SK-N-SH (cell line): Measurements from ENCODE around the gene ATP4A. TPM values are rescaled to one million over a fixed set of nuclear protein-coding genes. Genes with fewer than 3 reads are reported as not detected.

Experiments used
- CTCF ChIA-PET: fragments of 300-600, 350-600 bp; formaldehyde crosslinking; extraction: SDS; loops from one replicate; lab custom pipeline; 2021; lab: Yijun Ruan, JAX
- POLR2A ChIA-PET: fragments of 350-600 bp; sonication (Branson Sonifier 250); formaldehyde crosslinking; extraction: SDS; loops from one replicate; lab custom pipeline; 2020; ENCODE audit warnings: antibody characterized with exemption, inconsistent platforms; lab: Yijun Ruan, JAX
- DNase-seq: peaks from one replicate; pipeline ENCODE4 v3.0.0; 2012
- H2AFZ ChIP-seq: fragments of 200-600 bp; sonication (generic); 2 replicates; pipeline ENCODE4 v1.8.1; 2016; ENCODE audit warnings: antibody characterized with exemption, mild to moderate bottlenecking, low read depth
- H3F3A ChIP-seq: fragments of 200-600 bp; sonication (generic); replicated peaks from 2 replicates; pipeline ENCODE3; 2016; ENCODE audit warnings: antibody characterized with exemption, mild to moderate bottlenecking; ENCODE audit not compliant: insufficient read depth
- H3K27ac ChIP-seq, 2 experiments: fragments of 200-500 bp in 1 of 2; fragments of 200-600 bp in 1 of 2; sonication (Bioruptor generic) in 1 of 2; sonication (generic), shearing (Covaris generic) in 1 of 2; 2 replicates each; pipeline versions ENCODE4 v1.5.1 to v1.6.1; 2014 to 2016; ENCODE audit warnings: low read depth in 2 of 2, inconsistent platforms in 1 of 2, low read length in 1 of 2, mild to moderate bottlenecking in 1 of 2, mixed read lengths in 1 of 2
- H3K27me3 ChIP-seq: fragments of 200-600 bp; sonication (generic), shearing (Covaris generic); 2 replicates; pipeline ENCODE4 v1.6.1; 2016; ENCODE audit warnings: mixed run types; ENCODE audit not compliant: insufficient read depth
- H3K36me3 ChIP-seq, 2 experiments: fragments of 200-500 bp in 1 of 2; fragments of 200-600 bp in 1 of 2; sonication (Bioruptor generic) in 1 of 2; sonication (generic) in 1 of 2; replicated peaks in 1 of 2; 2 replicates each; pipeline versions ENCODE3 to v1.5.1; 2014 to 2016; ENCODE audit warnings: low read length in 1 of 2, mild to moderate bottlenecking in 1 of 2; ENCODE audit not compliant: insufficient read depth in 2 of 2, control insufficient read depth in 1 of 2
- H3K4me1 ChIP-seq, 2 experiments: fragments of 200-500 bp in 1 of 2; fragments of 200-600 bp in 1 of 2; sonication (Bioruptor generic) in 1 of 2; sonication (generic), shearing (Covaris generic) in 1 of 2; 2 replicates each; pipeline versions ENCODE4 v1.5.1 to v1.6.1; 2014 to 2016; ENCODE audit warnings: low read depth in 1 of 2, low read length in 1 of 2, mixed run types in 1 of 2; ENCODE audit not compliant: insufficient read depth in 2 of 2, control insufficient read depth in 1 of 2
- H3K4me2 ChIP-seq: fragments of 200-600 bp; sonication (generic), shearing (Covaris generic); 2 replicates; pipeline ENCODE4 v1.6.1; 2017; ENCODE audit warnings: mixed run types
- H3K4me3 ChIP-seq, 2 experiments: fragments of 200-500 bp in 1 of 2; fragments of 200-600 bp in 1 of 2; sonication (Bioruptor generic) in 1 of 2; sonication (generic), shearing (Covaris generic) in 1 of 2; 2 replicates each; pipeline versions ENCODE4 v1.5.1 to v1.8.1; 2014 to 2016; ENCODE audit warnings: low read depth in 2 of 2, inconsistent platforms in 1 of 2, low read length in 1 of 2, mild to moderate bottlenecking in 1 of 2, mixed read lengths in 1 of 2, moderate library complexity in 1 of 2
- H3K79me2 ChIP-seq: fragments of 200-600 bp; sonication (generic); 2 replicates; pipeline ENCODE4 v1.8.1; 2017; ENCODE audit warnings: mild to moderate bottlenecking; ENCODE audit not compliant: insufficient read depth
- H3K9ac ChIP-seq: fragments of 200-600 bp; sonication (generic); 2 replicates; pipeline ENCODE4 v1.6.1; 2017; ENCODE audit warnings: mixed run types
- H3K9me2 ChIP-seq: fragments of 200-600 bp; sonication (generic); 2 replicates; pipeline ENCODE4 v1.6.1; 2017; ENCODE audit warnings: mixed run types
- H3K9me3 ChIP-seq: fragments of 200-600 bp; sonication (generic); 2 replicates; pipeline ENCODE4 v1.6.1; 2017; ENCODE audit warnings: mixed run types, mild to moderate bottlenecking, moderate library complexity
- H4K20me1 ChIP-seq: fragments of 200-600 bp; sonication (generic); 2 replicates; pipeline ENCODE4 v1.6.1; 2017; ENCODE audit warnings: mild to moderate bottlenecking, mixed run types; ENCODE audit not compliant: insufficient read depth
- CHD2 ChIP-seq: fragments of 150-350 bp; IDR thresholded peaks from 2 replicates; pipeline ENCODE4 v1.6.1; 2018; ENCODE audit warnings: low read length; ENCODE audit not compliant: partially characterized antibody
- CTCF ChIP-seq: fragments of 200-600 bp; sonication (generic); IDR thresholded peaks from 2 replicates; pipeline ENCODE4 v1.6.1; 2017; ENCODE audit warnings: antibody characterized with exemption, mild to moderate bottlenecking, moderate library complexity
- ELF1 ChIP-seq: IDR thresholded peaks from 2 replicates; pipeline ENCODE4 v1.4.0; 2012
- EP300 ChIP-seq, 2 experiments: IDR thresholded peaks; 2 replicates each; pipeline versions ENCODE4 v1.4.0 to v1.6.1; 2012; ENCODE audit warnings: borderline replicate concordance in 1 of 2, low read depth in 1 of 2, low read length in 1 of 2
- EZH2phosphoT487 ChIP-seq: fragments of 200-600 bp; sonication (generic); IDR thresholded peaks from 2 replicates; pipeline ENCODE4 v1.6.1; 2017; ENCODE audit warnings: low read depth, mixed run types, mild to moderate bottlenecking, antibody characterized with exemption, moderate library complexity, borderline replicate concordance
- FOSL2 ChIP-seq: IDR thresholded peaks from 2 replicates; pipeline ENCODE4 v1.4.0; 2012; ENCODE audit warnings: low read depth, mild to moderate bottlenecking, moderate library complexity, borderline replicate concordance
- FOXJ3 ChIP-seq: sonication (generic); formaldehyde crosslinking; IDR thresholded peaks from 2 replicates; pipeline ENCODE4 v1.5.1; 2020; ENCODE audit warnings: mild to moderate bottlenecking, missing genetic modification reagents
- GABPA ChIP-seq: IDR thresholded peaks from 2 replicates; pipeline ENCODE4 v1.4.0; 2012; ENCODE audit warnings: low read depth, mild to moderate bottlenecking
- GATA2 ChIP-seq: sonication (generic); formaldehyde crosslinking; IDR thresholded peaks from 2 replicates; pipeline ENCODE4 v1.5.0; 2020; ENCODE audit warnings: mild to moderate bottlenecking, missing genetic modification reagents
- JUND ChIP-seq: IDR thresholded peaks from 2 replicates; pipeline ENCODE4 v1.4.0; 2012
- MAX ChIP-seq: IDR thresholded peaks from 2 replicates; pipeline ENCODE4 v1.4.0; 2012; ENCODE audit warnings: low read depth
- MXI1 ChIP-seq: IDR thresholded peaks from 2 replicates; pipeline ENCODE4 v1.6.1; 2012; ENCODE audit warnings: mild to moderate bottlenecking, low read depth, low read length, improper control_type of control experiment
- POLR2AphosphoS5 ChIP-seq: IDR thresholded peaks from 2 replicates; pipeline ENCODE4 v1.6.1; 2012; ENCODE audit warnings: low read depth, low read length
- RCOR1 ChIP-seq: fragments of 150-350 bp; IDR thresholded peaks from 2 replicates; pipeline ENCODE4 v1.6.1; 2017; ENCODE audit warnings: antibody characterized with exemption, low read length
- RFX5 ChIP-seq: IDR thresholded peaks from 2 replicates; pipeline ENCODE4 v1.6.1; 2012; ENCODE audit warnings: mild to moderate bottlenecking, improper control_type of control experiment, low read length
- RXRA ChIP-seq: IDR thresholded peaks from 2 replicates; pipeline ENCODE4 v1.4.0; 2012; ENCODE audit warnings: low read depth, mild to moderate bottlenecking, borderline replicate concordance
- SIN3A ChIP-seq: IDR thresholded peaks from 2 replicates; pipeline ENCODE4 v1.6.1; 2012; ENCODE audit warnings: low read depth, mild to moderate bottlenecking, low read length, moderate library complexity, borderline replicate concordance
- SMC3 ChIP-seq: IDR thresholded peaks from 2 replicates; pipeline ENCODE4 v1.6.1; 2012; ENCODE audit warnings: low read depth, low read length, improper control_type of control experiment
- TCF12 ChIP-seq: IDR thresholded peaks from 2 replicates; pipeline ENCODE4 v1.4.0; 2012
- TEAD4 ChIP-seq: IDR thresholded peaks from 2 replicates; pipeline ENCODE4 v1.4.0; 2012; ENCODE audit warnings: mild to moderate bottlenecking, borderline replicate concordance; ENCODE audit not compliant: insufficient read depth
- USF1 ChIP-seq: IDR thresholded peaks from 2 replicates; pipeline ENCODE4 v1.4.0; 2012; ENCODE audit warnings: low read depth, borderline replicate concordance
- YY1 ChIP-seq: IDR thresholded peaks from 2 replicates; pipeline ENCODE4 v1.4.0; 2012; ENCODE audit warnings: low read depth, mild to moderate bottlenecking
- WGBS: methylation state at CpG from one replicate; pipeline ENCODE4 v1.1.6; 2017; ENCODE audit warnings: low lambda C conversion rate; 5-methylcytosine and 5-hydroxymethylcytosine counted together
- polyA plus RNA-seq, 3 experiments: library from polyadenylated mRNA; depleted of rRNA; stranded (reverse); fragments of >200 nt; gene quantifications; 2 replicates each; pipeline ENCODE4 v1.2.3, GENCODE V29; 2012

Gene ATP4A
- polyA plus RNA-seq, 1 of the 3 experiments (the other 2 are of a cell fraction), result not detected

GRCh38 chr19:35543280-35544109 is 20.0 kb downstream of the ATP4A start:
- Histone ChIP-seq H3K4me3 (peak overlapping the region in 1 of 2 experiments; percentile 79; a peak in 1 of 4 replicates), H2AFZ (no peak overlapping the region), H3K27ac (no peak overlapping the region), H3K4me1 (peaks cover 5 to 19% of the 10 kb centered on the region in 2 experiments; a peak in 2 of 4 replicates), H3K9me3 (no peaks in the 10 kb centered on the region), H3K9me2 (no peaks in the 10 kb centered on the region), H3K4me2 (peak overlapping the region; percentile 91), H3K27me3 (no peaks in the 10 kb centered on the region), H4K20me1 (no peaks in the 10 kb centered on the region), H3K79me2 (peaks cover 30% of the 10 kb centered on the region), H3K36me3 (peaks cover 0 to 19% of the 10 kb centered on the region in 2 experiments), H3K9ac (no peak overlapping the region), H3F3A (no peaks in the 10 kb centered on the region)
- POLR2A ChIA-PET, result no interaction called here
- TF ChIP-seq GATA2 (CRISPR knock-in tag), result no peak
- no peak for TF ChIP-seq ELF1
- TF ChIP-seq CTCF, result no peak
- CTCF ChIA-PET, result interaction anchor here (1.9 to 3.6 kb wide), 2 partner anchors 12 to 33 kb away, joined by 5 to 20 read pairs; no protein-coding TSS in a partner anchor
- WGBS, result 98% methylated on average over 6 of the region's 15 CpGs
- DNase-seq, result no peak

GRCh38 chr19:35542209-35542608 is 21.2 kb downstream of the ATP4A start:
- CTCF ChIA-PET, result interaction anchor here (3.6 kb wide), 1 partner anchor 32 kb away, joined by 20 read pairs; no protein-coding TSS in a partner anchor

More at GRCh38 chr19:35542209-35542608, 21.2 kb downstream of the ATP4A start:
- no peak overlapping the region for H3K27ac ChIP-seq
- no peak for TF ChIP-seq FOXJ3
- TF ChIP-seq GABPA, result no peak
- no peak for TF ChIP-seq YY1
- TF ChIP-seq CTCF, result no peak
- no peak for TF ChIP-seq RFX5
- TF ChIP-seq EP300 (IDR thresholded peaks at IDR 0.05; ENCODE audit: borderline replicate concordance in 1 of 2, low read depth in 1 of 2, low read length in 1 of 2), result no peak
- TF ChIP-seq JUND, result no peak
- TF ChIP-seq RCOR1, result no peak
- TF ChIP-seq SMC3, result no peak
- TF ChIP-seq MAX, result no peak
- TF ChIP-seq TEAD4, result no peak
- TF ChIP-seq USF1, result no peak
- TF ChIP-seq SIN3A, result no peak
- TF ChIP-seq TCF12, result no peak
- no peak for TF ChIP-seq POLR2AphosphoS5
- TF ChIP-seq FOSL2, result no peak
- no peak for TF ChIP-seq CHD2
- no peak for TF ChIP-seq MXI1
- TF ChIP-seq EZH2phosphoT487, result no peak
- no peak for TF ChIP-seq RXRA
- POLR2A ChIA-PET, result no interaction called here
- H3K27me3 ChIP-seq, result no peaks in the 10 kb centered on the region
- no peaks in the 10 kb centered on the region for H3K9me3 ChIP-seq
- H2AFZ ChIP-seq, result no peak overlapping the region
- peaks cover 30% of the 10 kb centered on the region for H3K79me2 ChIP-seq
- H3K36me3 ChIP-seq, result peaks cover 0 to 8% of the 10 kb centered on the region in 2 experiments
- peaks cover 5 to 17% of the 10 kb centered on the region in 2 experiments; a peak in 2 of 4 replicates for H3K4me1 ChIP-seq
- no peak for DNase-seq
- 98% methylated on average over 9 of the region's 11 CpGs for WGBS
- no peaks in the 10 kb centered on the region for H4K20me1 ChIP-seq
- H3K9me2 ChIP-seq, result no peaks in the 10 kb centered on the region
- no peak overlapping the region for H3K4me3 ChIP-seq
- no peak overlapping the region for H3K9ac ChIP-seq
- H3K4me2 ChIP-seq, result no peak overlapping the region
- no peaks in the 10 kb centered on the region for H3F3A ChIP-seq
